ENCODE data around the gene HDAC9. TPM values are rescaled to one million over a fixed set of nuclear protein-coding genes. Genes with fewer than 3 reads are reported as not detected.

Gene HDAC9
- total and polyA plus RNA-seq, 4 donors: 2.2 to 41.0 (median 4.1) TPM

DNA sequence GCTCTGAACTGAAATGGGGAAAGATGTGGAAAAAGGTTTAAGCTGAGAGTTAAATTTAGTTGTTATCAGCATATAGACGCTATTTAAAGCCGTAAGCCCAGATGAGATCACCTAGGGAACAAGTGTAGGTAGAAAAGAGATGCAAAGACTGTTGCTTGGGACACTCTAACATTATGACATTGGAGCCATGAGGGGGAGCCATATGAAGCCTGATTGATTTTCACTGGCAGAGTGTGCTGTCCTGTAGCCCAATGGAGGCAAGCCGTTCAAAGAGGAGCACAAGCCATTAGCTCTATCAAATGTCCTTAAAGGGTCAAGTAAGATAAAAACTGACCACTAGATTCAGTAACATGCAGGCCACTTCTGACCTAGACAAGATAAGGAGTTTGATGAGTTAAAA is 398.6 kb downstream of the HDAC9 start:
- DNase-seq (no peak), ATAC-seq (ENCODE audit: insufficient read depth, low FRiP score) (no peak)
- no peak overlapping the region for H3K27ac ChIP-seq (ENCODE audit: low read depth in 1 of 2, low read length in 1 of 2)
- H3K4me3 ChIP-seq: no peak overlapping the region
- H3K9me3 ChIP-seq (ENCODE audit: control insufficient read depth in 4 of 4, insufficient read depth in 3 of 4, low read length in 3 of 4): no peaks in the 10 kb centered on the region
- TF ChIP-seq, protein P1, sequence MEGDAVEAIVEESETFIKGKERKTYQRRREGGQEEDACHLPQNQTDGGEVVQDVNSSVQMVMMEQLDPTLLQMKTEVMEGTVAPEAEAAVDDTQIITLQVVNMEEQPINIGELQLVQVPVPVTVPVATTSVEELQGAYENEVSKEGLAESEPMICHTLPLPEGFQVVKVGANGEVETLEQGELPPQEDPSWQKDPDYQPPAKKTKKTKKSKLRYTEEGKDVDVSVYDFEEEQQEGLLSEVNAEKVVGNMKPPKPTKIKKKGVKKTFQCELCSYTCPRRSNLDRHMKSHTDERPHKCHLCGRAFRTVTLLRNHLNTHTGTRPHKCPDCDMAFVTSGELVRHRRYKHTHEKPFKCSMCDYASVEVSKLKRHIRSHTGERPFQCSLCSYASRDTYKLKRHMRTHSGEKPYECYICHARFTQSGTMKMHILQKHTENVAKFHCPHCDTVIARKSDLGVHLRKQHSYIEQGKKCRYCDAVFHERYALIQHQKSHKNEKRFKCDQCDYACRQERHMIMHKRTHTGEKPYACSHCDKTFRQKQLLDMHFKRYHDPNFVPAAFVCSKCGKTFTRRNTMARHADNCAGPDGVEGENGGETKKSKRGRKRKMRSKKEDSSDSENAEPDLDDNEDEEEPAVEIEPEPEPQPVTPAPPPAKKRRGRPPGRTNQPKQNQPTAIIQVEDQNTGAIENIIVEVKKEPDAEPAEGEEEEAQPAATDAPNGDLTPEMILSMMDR (IDR thresholded peaks at IDR 0.05; ENCODE audit: control extremely low read depth, extremely low read depth): no peak
- no peak overlapping the region for H3K9ac ChIP-seq (ENCODE audit: insufficient read depth in 1 of 2, low read length in 2 of 2)
- no peaks in the 10 kb centered on the region for H3K36me3 ChIP-seq (ENCODE audit: control insufficient read depth in 4 of 4, insufficient read depth in 4 of 4, low read length in 4 of 4)
- 88 to 90% methylated on average over 3 of the region's 3 CpGs for WGBS, 2 donors
- peaks cover 0 to 19% (median 11%) of the 10 kb centered on the region in 3 donors for H3K27me3 ChIP-seq (ENCODE audit: control insufficient read depth in 3 of 3, insufficient read depth in 3 of 3, low read length in 2 of 3)
- H3K4me1 ChIP-seq (ENCODE audit: control insufficient read depth in 5 of 5, insufficient read depth in 5 of 5, low read length in 5 of 5): peaks cover 0 to 17% (median 7%) of the 10 kb centered on the region in 5 donors

DNA sequence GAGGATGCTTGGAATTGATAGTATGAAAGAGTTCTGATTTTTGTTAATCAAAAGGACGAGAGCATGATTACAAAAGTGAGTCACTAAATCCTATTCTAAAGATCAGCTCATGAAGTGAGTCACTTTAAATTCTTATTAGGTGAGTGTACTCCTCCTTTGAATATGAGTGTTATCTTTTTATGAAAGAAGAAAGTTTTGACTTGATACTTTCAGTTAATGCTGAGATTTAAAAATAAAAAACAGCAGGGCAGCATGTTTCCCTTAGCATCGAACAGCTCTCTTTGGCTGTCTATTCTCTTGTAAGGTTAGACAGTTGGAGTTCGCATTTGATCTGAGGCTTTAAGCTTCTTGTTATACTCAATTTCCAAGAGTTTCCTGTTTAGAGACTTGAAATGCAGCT is 399.9 kb downstream of the HDAC9 start:
- DNase-seq: no peak
- Histone ChIP-seq H3K27me3 (ENCODE audit: control insufficient read depth in 3 of 3, insufficient read depth in 3 of 3, low read length in 2 of 3) (peaks cover 0 to 19% (median 10%) of the 10 kb centered on the region in 3 donors), H3K9ac (ENCODE audit: insufficient read depth in 1 of 2, low read length in 2 of 2) (no peak overlapping the region), H3K27ac (ENCODE audit: low read depth in 1 of 2, low read length in 1 of 2) (no peak overlapping the region), H3K9me3 (ENCODE audit: control insufficient read depth in 4 of 4, insufficient read depth in 3 of 4, low read length in 3 of 4) (no peaks in the 10 kb centered on the region), H3K36me3 (ENCODE audit: control insufficient read depth in 4 of 4, insufficient read depth in 4 of 4, low read length in 4 of 4) (no peaks in the 10 kb centered on the region), H3K4me1 (ENCODE audit: control insufficient read depth in 5 of 5, insufficient read depth in 5 of 5, low read length in 5 of 5) (peaks cover 0 to 15% (median 7%) of the 10 kb centered on the region in 5 donors), H3K4me3 (no peak overlapping the region)
- ATAC-seq (ENCODE audit: insufficient read depth, low FRiP score): no peak
- WGBS, 2 donors: 70 to 81% methylated on average over 3 of the region's 3 CpGs
- TF ChIP-seq, protein P1 (IDR thresholded peaks at IDR 0.05; ENCODE audit: control extremely low read depth, extremely low read depth): no peak

DNA sequence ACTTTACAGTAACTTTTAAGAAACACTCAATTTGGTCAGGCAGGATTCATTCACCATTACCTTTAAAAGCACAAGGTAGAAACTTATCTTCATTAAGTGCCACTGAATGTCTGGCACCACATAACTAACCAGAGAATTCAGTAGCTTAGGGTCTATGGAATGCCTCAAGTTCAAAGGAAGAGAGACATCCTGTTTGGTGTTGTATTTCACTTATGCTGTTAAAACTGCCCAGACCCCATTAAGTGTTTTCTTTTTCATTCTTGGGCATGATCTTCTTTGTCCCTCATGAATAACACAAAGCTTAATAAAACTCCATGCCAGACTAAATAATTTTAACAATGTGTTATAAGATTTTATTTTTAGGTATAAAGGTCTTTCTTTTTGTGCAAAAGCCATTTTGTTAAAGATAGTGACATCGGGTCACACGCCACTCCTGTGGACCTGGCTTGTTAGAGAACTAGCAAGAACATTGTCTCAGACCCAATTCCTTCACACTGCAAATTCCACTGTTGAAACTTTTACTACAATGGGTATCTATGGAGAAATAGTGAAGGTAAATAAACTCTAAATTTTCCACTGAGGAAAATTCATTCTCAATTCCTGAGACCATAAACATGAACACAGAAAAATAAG is 400.9 kb downstream of the HDAC9 start:
- DNase-seq (peak in 2 of 3 donors; percentile 3 to 25), ATAC-seq (ENCODE audit: insufficient read depth, low FRiP score) (no peak)
- H3K27ac ChIP-seq (ENCODE audit: low read depth in 1 of 2, low read length in 1 of 2): no peak overlapping the region
- H3K4me1 ChIP-seq (ENCODE audit: control insufficient read depth in 5 of 5, insufficient read depth in 5 of 5, low read length in 5 of 5): peaks cover 0 to 5% (median 2%) of the 10 kb centered on the region in 5 donors
- WGBS, 2 donors: 82 to 93% methylated on average over 2 of the region's 2 CpGs
- TF ChIP-seq, protein P1 (IDR thresholded peaks at IDR 0.05; ENCODE audit: control extremely low read depth, extremely low read depth): no peak
- no peaks in the 10 kb centered on the region for H3K9me3 ChIP-seq (ENCODE audit: control insufficient read depth in 4 of 4, insufficient read depth in 3 of 4, low read length in 3 of 4)
- H3K4me3 ChIP-seq: no peak overlapping the region
- no peaks in the 10 kb centered on the region for H3K36me3 ChIP-seq (ENCODE audit: control insufficient read depth in 4 of 4, insufficient read depth in 4 of 4, low read length in 4 of 4)
- peaks cover 0 to 19% (median 10%) of the 10 kb centered on the region in 3 donors for H3K27me3 ChIP-seq (ENCODE audit: control insufficient read depth in 3 of 3, insufficient read depth in 3 of 3, low read length in 2 of 3)
- no peak overlapping the region for H3K9ac ChIP-seq (ENCODE audit: insufficient read depth in 1 of 2, low read length in 2 of 2)

- H3K4me3 ChIP-seq: no peak overlapping the region
- TF ChIP-seq, protein P1 (IDR thresholded peaks at IDR 0.05; ENCODE audit: control extremely low read depth, extremely low read depth): no peak
- no peaks in the 10 kb centered on the region for H3K36me3 ChIP-seq (ENCODE audit: control insufficient read depth in 4 of 4, insufficient read depth in 4 of 4, low read length in 4 of 4)
- ATAC-seq (ENCODE audit: insufficient read depth, low FRiP score): no peak
- no peak overlapping the region for H3K9ac ChIP-seq (ENCODE audit: insufficient read depth in 1 of 2, low read length in 2 of 2)
- 74 to 85% methylated on average over 3 of the region's 3 CpGs for WGBS, 2 donors
- no peaks in the 10 kb centered on the region for H3K27me3 ChIP-seq (ENCODE audit: control insufficient read depth in 3 of 3, insufficient read depth in 3 of 3, low read length in 2 of 3)
- peaks cover 0 to 5% (median 0%) of the 10 kb centered on the region in 5 donors for H3K4me1 ChIP-seq (ENCODE audit: control insufficient read depth in 5 of 5, insufficient read depth in 5 of 5, low read length in 5 of 5)
- H3K27ac ChIP-seq (ENCODE audit: low read depth in 1 of 2, low read length in 1 of 2): no peak overlapping the region
- no peak for DNase-seq
- no peaks in the 10 kb centered on the region for H3K9me3 ChIP-seq (ENCODE audit: control insufficient read depth in 4 of 4, insufficient read depth in 3 of 4, low read length in 3 of 4)
These were observed 404.7 kb downstream of the HDAC9 start for GRCh38 chr7:18900236-18900635.
